NB4 (cell line): ENCODE measurements around the gene SLC9A1.

ENCODE experiments used
- DNase-seq: peaks from one replicate; pipeline ENCODE4 v3.0.0; 2010; ENCODE audit warnings: low read depth
- H3K4me3 ChIP-seq: one replicate; pipeline ENCODE4 v1.5.1; 2011; ENCODE audit warnings: mild to moderate bottlenecking, low read depth, low read length, moderate library complexity
- CTCF ChIP-seq: IDR thresholded peaks from one replicate; pipeline ENCODE4 v1.5.1; 2012; ENCODE audit warnings: low read depth, low read length
- MAX ChIP-seq: IDR thresholded peaks from 2 replicates; pipeline ENCODE4 v1.6.1; 2011; ENCODE audit warnings: low read depth, low read length
- MYC ChIP-seq: IDR thresholded peaks from 2 replicates; pipeline ENCODE4 v1.6.1; 2011; ENCODE audit warnings: low read depth, low read length
- POLR2A ChIP-seq: IDR thresholded peaks from 2 replicates; pipeline ENCODE4 v1.6.1; 2011; ENCODE audit warnings: mild to moderate bottlenecking; ENCODE audit not compliant: insufficient read length; ENCODE audit errors: extremely low read depth

Gene SLC9A1

GRCh38 chr1:27149762-27150113, 5.2 kb downstream of the SLC9A1 start:
- no peak for DNase-seq
- H3K4me3 ChIP-seq = no peak overlapping the region
- TF ChIP-seq CTCF (no peak), MAX (no peak), MYC (no peak), POLR2A (no peak)

- DNase-seq = no peak
- H3K4me3 ChIP-seq = no peak overlapping the region
- no peak for TF ChIP-seq MYC
- no peak for TF ChIP-seq MAX
- TF ChIP-seq POLR2A = no peak
- no peak for TF ChIP-seq CTCF
Observed at GRCh38 chr1:27149084-27149761, 5.7 kb downstream of the SLC9A1 start.

- no peak for DNase-seq
- no peak for TF ChIP-seq CTCF
- no peak for TF ChIP-seq MYC
- TF ChIP-seq POLR2A = no peak
- TF ChIP-seq MAX = no peak
- H3K4me3 ChIP-seq = no peak overlapping the region
Observed at GRCh38 chr1:27148591-27148990, 6.3 kb downstream of the SLC9A1 start.

GRCh38 chr1:27147842-27148518, 6.9 kb downstream of the SLC9A1 start:
- no peak for DNase-seq
- H3K4me3 ChIP-seq = no peak overlapping the region
- TF ChIP-seq MAX (no peak), POLR2A (no peak), MYC (no peak), CTCF (no peak)

GRCh38 chr1:27145934-27146354, 9.0 kb downstream of the SLC9A1 start:
- no peak overlapping the region for H3K4me3 ChIP-seq
- TF ChIP-seq MYC = no peak
- no peak for TF ChIP-seq MAX
- TF ChIP-seq POLR2A = no peak
- no peak for TF ChIP-seq CTCF
- DNase-seq = peak; percentile 66
